ENCODE measurements around the gene XPO5. TPM values are rescaled to one million over a fixed set of nuclear protein-coding genes. Genes with fewer than 3 reads are reported as not detected.

XPO5 gene
- total and polyA plus RNA-seq, 9 of the 15 experiments (the other 6 are each of a cell fraction or from before 2014, with no cell fraction given), result 36.0 to 170 (median 99.1) TPM

- no peak for TF ChIP-seq RBM14 (IDR thresholded peaks at IDR 0.05; ENCODE audit: borderline replicate concordance, insufficient read depth, low read depth, low read length)
- TF ChIP-seq MCM3 (IDR thresholded peaks at IDR 0.05), result no peak
- no peak for TF ChIP-seq RFX5 (IDR thresholded peaks at IDR 0.05; ENCODE audit: low read depth, low read length)
- TF ChIP-seq, protein P1, sequence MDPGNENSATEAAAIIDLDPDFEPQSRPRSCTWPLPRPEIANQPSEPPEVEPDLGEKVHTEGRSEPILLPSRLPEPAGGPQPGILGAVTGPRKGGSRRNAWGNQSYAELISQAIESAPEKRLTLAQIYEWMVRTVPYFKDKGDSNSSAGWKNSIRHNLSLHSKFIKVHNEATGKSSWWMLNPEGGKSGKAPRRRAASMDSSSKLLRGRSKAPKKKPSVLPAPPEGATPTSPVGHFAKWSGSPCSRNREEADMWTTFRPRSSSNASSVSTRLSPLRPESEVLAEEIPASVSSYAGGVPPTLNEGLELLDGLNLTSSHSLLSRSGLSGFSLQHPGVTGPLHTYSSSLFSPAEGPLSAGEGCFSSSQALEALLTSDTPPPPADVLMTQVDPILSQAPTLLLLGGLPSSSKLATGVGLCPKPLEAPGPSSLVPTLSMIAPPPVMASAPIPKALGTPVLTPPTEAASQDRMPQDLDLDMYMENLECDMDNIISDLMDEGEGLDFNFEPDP (CRISPR knock-in tag; IDR thresholded peaks at IDR 0.05), result no peak
- TF ChIP-seq CBFA2T2 (conservative IDR thresholded peaks at IDR 0.05), result no peak
- TF ChIP-seq SP1 (CRISPR knock-in tag; IDR thresholded peaks at IDR 0.05), result 0 out of 2 replicates have a peak, but pooled peaks have one; percentile 59
- peak; percentile 32 for TF ChIP-seq ZFX (CRISPR knock-in tag; IDR thresholded peaks at IDR 0.05)
- TF ChIP-seq PTTG1 (tag; IDR thresholded peaks at IDR 0.05; ENCODE audit: low read depth), result no peak
- TF ChIP-seq POLR2B (IDR thresholded peaks at IDR 0.05; ENCODE audit: low read depth, partially characterized antibody), result no peak
- no peak for TF ChIP-seq ATF1 (CRISPR knock-in tag; IDR thresholded peaks at IDR 0.05)
- TF ChIP-seq ATF1 (tag; IDR thresholded peaks at IDR 0.05), result peak; percentile 48; the same call in 1 of the 2 replicates
- peak; percentile 44; the same call in 1 of the 2 replicates for TF ChIP-seq TFAP4 (CRISPR knock-in tag; IDR thresholded peaks at IDR 0.05; ENCODE audit: borderline replicate concordance)
- TF ChIP-seq, protein P2, sequence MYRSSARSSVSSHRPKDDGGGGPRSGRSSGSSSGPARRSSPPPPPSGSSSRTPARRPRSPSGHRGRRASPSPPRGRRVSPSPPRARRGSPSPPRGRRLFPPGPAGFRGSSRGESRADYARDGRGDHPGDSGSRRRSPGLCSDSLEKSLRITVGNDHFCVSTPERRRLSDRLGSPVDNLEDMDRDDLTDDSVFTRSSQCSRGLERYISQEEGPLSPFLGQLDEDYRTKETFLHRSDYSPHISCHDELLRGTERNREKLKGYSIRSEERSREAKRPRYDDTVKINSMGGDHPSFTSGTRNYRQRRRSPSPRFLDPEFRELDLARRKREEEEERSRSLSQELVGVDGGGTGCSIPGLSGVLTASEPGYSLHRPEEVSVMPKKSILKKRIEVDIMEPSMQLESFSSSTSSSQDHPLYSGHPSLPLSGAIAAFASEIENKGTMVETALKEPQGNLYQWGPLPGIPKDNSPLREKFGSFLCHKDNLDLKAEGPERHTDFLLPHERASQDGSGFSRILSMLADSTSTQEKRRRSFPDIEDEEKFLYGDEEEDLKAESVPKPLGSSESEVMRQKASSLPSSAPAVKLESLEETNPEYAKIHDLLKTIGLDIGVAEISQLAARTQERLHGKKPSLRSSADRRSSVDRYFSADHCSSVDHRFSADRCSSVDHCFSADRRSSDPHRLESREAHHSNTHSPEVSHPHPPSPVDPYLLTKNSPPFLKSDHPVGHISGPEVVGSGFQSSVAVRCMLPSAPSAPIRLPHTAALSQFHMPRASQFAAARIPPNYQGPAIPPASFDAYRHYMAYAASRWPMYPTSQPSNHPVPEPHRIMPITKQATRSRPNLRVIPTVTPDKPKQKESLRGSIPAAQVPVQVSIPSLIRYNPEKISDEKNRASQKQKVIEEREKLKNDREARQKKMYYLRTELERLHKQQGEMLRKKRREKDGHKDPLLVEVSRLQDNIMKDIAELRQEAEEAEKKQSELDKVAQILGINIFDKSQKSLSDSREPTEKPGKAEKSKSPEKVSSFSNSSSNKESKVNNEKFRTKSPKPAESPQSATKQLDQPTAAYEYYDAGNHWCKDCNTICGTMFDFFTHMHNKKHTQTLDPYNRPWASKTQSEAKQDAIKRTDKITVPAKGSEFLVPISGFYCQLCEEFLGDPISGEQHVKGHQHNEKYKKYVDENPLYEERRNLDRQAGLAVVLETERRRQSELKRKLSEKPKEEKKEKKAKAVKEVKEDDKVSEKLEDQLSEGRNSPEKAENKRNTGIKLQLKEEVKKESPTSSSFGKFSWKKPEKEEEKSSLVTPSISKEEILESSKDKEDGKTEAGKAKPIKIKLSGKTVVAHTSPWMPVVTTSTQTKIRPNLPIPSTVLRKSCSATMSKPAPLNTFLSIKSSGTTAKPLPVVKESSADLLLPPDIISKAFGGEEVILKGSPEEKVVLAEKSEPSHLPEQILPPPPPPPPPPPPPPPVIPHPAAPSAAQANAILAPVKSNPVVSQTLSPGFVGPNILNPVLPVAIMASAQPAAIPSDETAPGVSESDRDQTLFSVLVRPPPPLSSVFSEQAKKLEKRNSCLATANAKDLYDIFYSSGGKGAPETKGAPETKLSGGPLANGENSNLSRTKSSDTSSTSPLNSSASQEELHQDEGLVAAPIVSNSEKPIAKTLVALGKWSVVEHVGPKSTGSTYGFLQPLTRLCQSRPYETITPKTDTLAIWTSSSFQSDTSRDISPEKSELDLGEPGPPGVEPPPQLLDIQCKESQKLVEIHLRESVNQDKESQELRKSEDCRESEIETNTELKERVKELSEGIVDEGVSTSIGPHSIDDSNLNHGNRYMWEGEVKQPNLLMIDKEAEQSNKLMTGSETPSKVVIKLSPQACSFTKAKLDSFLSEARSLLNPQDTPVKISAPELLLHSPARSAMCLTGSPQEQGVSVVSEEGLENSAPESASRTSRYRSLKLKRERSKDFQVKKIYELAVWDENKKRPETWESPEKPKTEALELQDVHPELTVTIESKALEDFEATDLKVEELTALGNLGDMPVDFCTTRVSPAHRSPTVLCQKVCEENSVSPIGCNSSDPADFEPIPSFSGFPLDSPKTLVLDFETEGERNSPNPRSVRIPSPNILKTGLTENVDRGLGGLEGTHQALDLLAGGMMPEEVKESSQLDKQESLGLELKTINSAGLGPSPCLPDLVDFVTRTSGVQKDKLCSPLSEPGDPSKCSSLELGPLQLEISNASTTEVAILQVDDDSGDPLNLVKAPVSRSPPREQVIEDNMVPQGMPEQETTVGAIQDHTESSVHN (IDR thresholded peaks at IDR 0.05; ENCODE audit: borderline replicate concordance in 1 of 2, low read depth in 1 of 2), result no peak
- TF ChIP-seq, protein P3, sequence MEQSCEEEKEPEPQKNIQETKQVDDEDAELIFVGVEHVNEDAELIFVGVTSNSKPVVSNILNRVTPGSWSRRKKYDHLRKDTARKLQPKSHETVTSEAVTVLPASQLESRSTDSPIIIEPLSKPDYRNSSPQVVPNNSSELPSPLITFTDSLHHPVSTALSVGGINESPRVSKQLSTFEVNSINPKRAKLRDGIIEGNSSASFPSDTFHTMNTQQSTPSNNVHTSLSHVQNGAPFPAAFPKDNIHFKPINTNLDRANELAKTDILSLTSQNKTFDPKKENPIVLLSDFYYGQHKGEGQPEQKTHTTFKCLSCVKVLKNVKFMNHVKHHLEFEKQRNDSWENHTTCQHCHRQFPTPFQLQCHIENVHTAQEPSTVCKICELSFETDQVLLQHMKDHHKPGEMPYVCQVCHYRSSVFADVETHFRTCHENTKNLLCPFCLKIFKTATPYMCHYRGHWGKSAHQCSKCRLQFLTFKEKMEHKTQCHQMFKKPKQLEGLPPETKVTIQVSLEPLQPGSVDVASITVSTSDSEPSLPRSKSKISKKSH (CRISPR knock-in tag; IDR thresholded peaks at IDR 0.05), result no peak
- TF ChIP-seq ZNF41 (CRISPR knock-in tag; conservative IDR thresholded peaks at IDR 0.05), result no peak
Observed at GRCh38 chr6:43506667-43507471, 69.0 kb downstream of the XPO5 start (continued).
